ENCODE measurements around the gene DTWD2. TPM values are rescaled to one million over a fixed set of nuclear protein-coding genes. Genes with fewer than 3 reads are reported as not detected.

The DTWD2 gene
- total and polyA plus RNA-seq, 2 experiments from 2014 or later: 4.1 to 15.4 TPM

GRCh38 chr5:118919016-118919415, 69.3 kb downstream of the DTWD2 start:
- TF ChIP-seq, protein P1, sequence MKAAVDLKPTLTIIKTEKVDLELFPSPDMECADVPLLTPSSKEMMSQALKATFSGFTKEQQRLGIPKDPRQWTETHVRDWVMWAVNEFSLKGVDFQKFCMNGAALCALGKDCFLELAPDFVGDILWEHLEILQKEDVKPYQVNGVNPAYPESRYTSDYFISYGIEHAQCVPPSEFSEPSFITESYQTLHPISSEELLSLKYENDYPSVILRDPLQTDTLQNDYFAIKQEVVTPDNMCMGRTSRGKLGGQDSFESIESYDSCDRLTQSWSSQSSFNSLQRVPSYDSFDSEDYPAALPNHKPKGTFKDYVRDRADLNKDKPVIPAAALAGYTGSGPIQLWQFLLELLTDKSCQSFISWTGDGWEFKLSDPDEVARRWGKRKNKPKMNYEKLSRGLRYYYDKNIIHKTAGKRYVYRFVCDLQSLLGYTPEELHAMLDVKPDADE (IDR thresholded peaks at IDR 0.05): no peak
- no peak for TF ChIP-seq EZH2 (IDR thresholded peaks at IDR 0.05; ENCODE audit: low read depth, unreplicated experiment)
- no peak for TF ChIP-seq NANOG (IDR thresholded peaks at IDR 0.05; ENCODE audit: borderline replicate concordance)
- no peak for TF ChIP-seq ZNF331 (CRISPR knock-in tag; IDR thresholded peaks at IDR 0.05; ENCODE audit: low read depth)
- no peak for TF ChIP-seq JUNB (IDR thresholded peaks at IDR 0.05; ENCODE audit: unreplicated experiment)
- TF ChIP-seq POLR2AphosphoS5 (IDR thresholded peaks at IDR 0.05; ENCODE audit: low read depth): no peak
- no peak for TF ChIP-seq STAT1 (IDR thresholded peaks at IDR 0.05; ENCODE audit: unreplicated experiment)
- TF ChIP-seq, protein P2, sequence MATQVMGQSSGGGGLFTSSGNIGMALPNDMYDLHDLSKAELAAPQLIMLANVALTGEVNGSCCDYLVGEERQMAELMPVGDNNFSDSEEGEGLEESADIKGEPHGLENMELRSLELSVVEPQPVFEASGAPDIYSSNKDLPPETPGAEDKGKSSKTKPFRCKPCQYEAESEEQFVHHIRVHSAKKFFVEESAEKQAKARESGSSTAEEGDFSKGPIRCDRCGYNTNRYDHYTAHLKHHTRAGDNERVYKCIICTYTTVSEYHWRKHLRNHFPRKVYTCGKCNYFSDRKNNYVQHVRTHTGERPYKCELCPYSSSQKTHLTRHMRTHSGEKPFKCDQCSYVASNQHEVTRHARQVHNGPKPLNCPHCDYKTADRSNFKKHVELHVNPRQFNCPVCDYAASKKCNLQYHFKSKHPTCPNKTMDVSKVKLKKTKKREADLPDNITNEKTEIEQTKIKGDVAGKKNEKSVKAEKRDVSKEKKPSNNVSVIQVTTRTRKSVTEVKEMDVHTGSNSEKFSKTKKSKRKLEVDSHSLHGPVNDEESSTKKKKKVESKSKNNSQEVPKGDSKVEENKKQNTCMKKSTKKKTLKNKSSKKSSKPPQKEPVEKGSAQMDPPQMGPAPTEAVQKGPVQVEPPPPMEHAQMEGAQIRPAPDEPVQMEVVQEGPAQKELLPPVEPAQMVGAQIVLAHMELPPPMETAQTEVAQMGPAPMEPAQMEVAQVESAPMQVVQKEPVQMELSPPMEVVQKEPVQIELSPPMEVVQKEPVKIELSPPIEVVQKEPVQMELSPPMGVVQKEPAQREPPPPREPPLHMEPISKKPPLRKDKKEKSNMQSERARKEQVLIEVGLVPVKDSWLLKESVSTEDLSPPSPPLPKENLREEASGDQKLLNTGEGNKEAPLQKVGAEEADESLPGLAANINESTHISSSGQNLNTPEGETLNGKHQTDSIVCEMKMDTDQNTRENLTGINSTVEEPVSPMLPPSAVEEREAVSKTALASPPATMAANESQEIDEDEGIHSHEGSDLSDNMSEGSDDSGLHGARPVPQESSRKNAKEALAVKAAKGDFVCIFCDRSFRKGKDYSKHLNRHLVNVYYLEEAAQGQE (IDR thresholded peaks at IDR 0.05; ENCODE audit: unreplicated experiment): no peak
- no peak for TF ChIP-seq ZNF114 (CRISPR knock-in tag; IDR thresholded peaks at IDR 0.05)
- TF ChIP-seq, protein P3, sequence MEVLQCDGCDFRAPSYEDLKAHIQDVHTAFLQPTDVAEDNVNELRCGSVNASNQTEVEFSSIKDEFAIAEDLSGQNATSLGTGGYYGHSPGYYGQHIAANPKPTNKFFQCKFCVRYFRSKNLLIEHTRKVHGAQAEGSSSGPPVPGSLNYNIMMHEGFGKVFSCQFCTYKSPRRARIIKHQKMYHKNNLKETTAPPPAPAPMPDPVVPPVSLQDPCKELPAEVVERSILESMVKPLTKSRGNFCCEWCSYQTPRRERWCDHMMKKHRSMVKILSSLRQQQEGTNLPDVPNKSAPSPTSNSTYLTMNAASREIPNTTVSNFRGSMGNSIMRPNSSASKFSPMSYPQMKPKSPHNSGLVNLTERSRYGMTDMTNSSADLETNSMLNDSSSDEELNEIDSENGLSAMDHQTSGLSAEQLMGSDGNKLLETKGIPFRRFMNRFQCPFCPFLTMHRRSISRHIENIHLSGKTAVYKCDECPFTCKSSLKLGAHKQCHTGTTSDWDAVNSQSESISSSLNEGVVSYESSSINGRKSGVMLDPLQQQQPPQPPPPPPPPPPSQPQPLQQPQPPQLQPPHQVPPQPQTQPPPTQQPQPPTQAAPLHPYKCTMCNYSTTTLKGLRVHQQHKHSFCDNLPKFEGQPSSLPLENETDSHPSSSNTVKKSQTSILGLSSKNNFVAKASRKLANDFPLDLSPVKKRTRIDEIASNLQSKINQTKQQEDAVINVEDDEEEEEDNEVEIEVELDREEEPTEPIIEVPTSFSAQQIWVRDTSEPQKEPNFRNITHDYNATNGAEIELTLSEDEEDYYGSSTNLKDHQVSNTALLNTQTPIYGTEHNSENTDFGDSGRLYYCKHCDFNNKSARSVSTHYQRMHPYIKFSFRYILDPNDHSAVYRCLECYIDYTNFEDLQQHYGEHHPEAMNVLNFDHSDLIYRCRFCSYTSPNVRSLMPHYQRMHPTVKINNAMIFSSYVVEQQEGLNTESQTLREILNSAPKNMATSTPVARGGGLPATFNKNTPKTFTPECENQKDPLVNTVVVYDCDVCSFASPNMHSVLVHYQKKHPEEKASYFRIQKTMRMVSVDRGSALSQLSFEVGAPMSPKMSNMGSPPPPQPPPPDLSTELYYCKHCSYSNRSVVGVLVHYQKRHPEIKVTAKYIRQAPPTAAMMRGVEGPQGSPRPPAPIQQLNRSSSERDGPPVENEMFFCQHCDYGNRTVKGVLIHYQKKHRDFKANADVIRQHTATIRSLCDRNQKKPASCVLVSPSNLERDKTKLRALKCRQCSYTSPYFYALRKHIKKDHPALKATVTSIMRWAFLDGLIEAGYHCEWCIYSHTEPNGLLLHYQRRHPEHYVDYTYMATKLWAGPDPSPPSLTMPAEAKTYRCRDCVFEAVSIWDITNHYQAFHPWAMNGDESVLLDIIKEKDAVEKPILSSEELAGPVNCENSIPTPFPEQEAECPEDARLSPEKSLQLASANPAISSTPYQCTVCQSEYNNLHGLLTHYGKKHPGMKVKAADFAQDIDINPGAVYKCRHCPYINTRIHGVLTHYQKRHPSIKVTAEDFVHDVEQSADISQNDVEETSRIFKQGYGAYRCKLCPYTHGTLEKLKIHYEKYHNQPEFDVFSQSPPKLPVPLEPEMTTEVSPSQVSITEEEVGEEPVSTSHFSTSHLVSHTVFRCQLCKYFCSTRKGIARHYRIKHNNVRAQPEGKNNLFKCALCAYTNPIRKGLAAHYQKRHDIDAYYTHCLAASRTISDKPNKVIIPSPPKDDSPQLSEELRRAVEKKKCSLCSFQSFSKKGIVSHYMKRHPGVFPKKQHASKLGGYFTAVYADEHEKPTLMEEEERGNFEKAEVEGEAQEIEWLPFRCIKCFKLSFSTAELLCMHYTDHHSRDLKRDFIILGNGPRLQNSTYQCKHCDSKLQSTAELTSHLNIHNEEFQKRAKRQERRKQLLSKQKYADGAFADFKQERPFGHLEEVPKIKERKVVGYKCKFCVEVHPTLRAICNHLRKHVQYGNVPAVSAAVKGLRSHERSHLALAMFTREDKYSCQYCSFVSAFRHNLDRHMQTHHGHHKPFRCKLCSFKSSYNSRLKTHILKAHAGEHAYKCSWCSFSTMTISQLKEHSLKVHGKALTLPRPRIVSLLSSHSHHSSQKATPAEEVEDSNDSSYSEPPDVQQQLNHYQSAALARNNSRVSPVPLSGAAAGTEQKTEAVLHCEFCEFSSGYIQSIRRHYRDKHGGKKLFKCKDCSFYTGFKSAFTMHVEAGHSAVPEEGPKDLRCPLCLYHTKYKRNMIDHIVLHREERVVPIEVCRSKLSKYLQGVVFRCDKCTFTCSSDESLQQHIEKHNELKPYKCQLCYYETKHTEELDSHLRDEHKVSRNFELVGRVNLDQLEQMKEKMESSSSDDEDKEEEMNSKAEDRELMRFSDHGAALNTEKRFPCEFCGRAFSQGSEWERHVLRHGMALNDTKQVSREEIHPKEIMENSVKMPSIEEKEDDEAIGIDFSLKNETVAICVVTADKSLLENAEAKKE (CRISPR knock-in tag; IDR thresholded peaks at IDR 0.05): no peak
- TF ChIP-seq, protein P4, sequence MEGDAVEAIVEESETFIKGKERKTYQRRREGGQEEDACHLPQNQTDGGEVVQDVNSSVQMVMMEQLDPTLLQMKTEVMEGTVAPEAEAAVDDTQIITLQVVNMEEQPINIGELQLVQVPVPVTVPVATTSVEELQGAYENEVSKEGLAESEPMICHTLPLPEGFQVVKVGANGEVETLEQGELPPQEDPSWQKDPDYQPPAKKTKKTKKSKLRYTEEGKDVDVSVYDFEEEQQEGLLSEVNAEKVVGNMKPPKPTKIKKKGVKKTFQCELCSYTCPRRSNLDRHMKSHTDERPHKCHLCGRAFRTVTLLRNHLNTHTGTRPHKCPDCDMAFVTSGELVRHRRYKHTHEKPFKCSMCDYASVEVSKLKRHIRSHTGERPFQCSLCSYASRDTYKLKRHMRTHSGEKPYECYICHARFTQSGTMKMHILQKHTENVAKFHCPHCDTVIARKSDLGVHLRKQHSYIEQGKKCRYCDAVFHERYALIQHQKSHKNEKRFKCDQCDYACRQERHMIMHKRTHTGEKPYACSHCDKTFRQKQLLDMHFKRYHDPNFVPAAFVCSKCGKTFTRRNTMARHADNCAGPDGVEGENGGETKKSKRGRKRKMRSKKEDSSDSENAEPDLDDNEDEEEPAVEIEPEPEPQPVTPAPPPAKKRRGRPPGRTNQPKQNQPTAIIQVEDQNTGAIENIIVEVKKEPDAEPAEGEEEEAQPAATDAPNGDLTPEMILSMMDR (conservative IDR thresholded peaks at IDR 0.05; ENCODE audit: low read depth in 2 of 2): no peak
- no peak for TF ChIP-seq CREB1 (CRISPR knock-in tag; IDR thresholded peaks at IDR 0.05; ENCODE audit: low read depth)
- no peak for TF ChIP-seq EZH2phosphoT487 (IDR thresholded peaks at IDR 0.05; ENCODE audit: unreplicated experiment)
- no peaks in the 10 kb centered on the region for H3K9me3 Mint-ChIP-seq

More at GRCh38 chr5:118919016-118919415, 69.3 kb downstream of the DTWD2 start:
- ATAC-seq (no peak), DNase-seq (ENCODE audit: low spot score) (no peak)
- Histone ChIP-seq H3K27ac (ENCODE audit: low read depth) (no peak overlapping the region), H3K79me2 (replicated peaks; ENCODE audit: insufficient read depth) (no peaks in the 10 kb centered on the region), H3K27me3 (ENCODE audit: insufficient read depth) (no peaks in the 10 kb centered on the region), H3K4me1 (ENCODE audit: insufficient read depth) (peaks cover 29% of the 10 kb centered on the region), H3F3A (replicated peaks; ENCODE audit: low read depth) (no peaks in the 10 kb centered on the region), H3K4me2 (no peak overlapping the region), H3K9me2 (ENCODE audit: insufficient read depth) (no peaks in the 10 kb centered on the region), H2AFZ (no peak overlapping the region), H3K4me3 (no peak overlapping the region), H3K36me3 (ENCODE audit: insufficient read depth) (no peaks in the 10 kb centered on the region), H4K20me1 (replicated peaks; ENCODE audit: insufficient read depth) (no peaks in the 10 kb centered on the region)
- peaks cover 6% of the 10 kb centered on the region; the same call in 1 of the 3 replicates for H3K36me3 Mint-ChIP-seq (ENCODE audit: low read depth)
- no peaks in the 10 kb centered on the region for H3K27me3 Mint-ChIP-seq (ENCODE audit: insufficient read depth, low read depth, poor library complexity)
- H3K4me3 Mint-ChIP-seq: no peak overlapping the region
- peaks cover 30% of the 10 kb centered on the region for H3K4me1 Mint-ChIP-seq
- H3K27ac Mint-ChIP-seq: peak overlapping the region; percentile 44; the same call in 1 of the 2 replicates
